Measurements from ENCODE around the gene ASTL. TPM values are rescaled to one million over a fixed set of nuclear protein-coding genes. Genes with fewer than 3 reads are reported as not detected.

The ASTL gene
- total RNA-seq, 1 experiment from 2014 or later = 0.34 TPM

- no TSS peak for BruUV-seq (replicated peaks)
- Histone ChIP-seq H3K27me3 (ENCODE audit: insufficient read depth, low read length) (no peaks in the 10 kb centered on the region), H3K9ac (ENCODE audit: low read length) (no peak overlapping the region), H3K27ac (ENCODE audit: low read depth, low read length) (no peak overlapping the region), H4K20me1 (ENCODE audit: insufficient read depth) (no peaks in the 10 kb centered on the region), H3K9me2 (ENCODE audit: insufficient read depth) (no peaks in the 10 kb centered on the region), H3K36me3 (ENCODE audit: control insufficient read depth in 1 of 2, insufficient read depth in 2 of 2, low read length in 2 of 2) (no peaks in the 10 kb centered on the region), H3K4me2 (ENCODE audit: low read length) (no peak overlapping the region), H3K4me3 (replicated peaks in 1 of 2; ENCODE audit: low read depth in 1 of 2, low read length in 2 of 2) (no peak overlapping the region), H3K9me3 (ENCODE audit: control insufficient read depth in 1 of 2, insufficient read depth in 1 of 2, low read depth in 1 of 2, low read length in 2 of 2) (no peaks in the 10 kb centered on the region), H3K79me2 (ENCODE audit: insufficient read depth, low read length) (no peaks in the 10 kb centered on the region), H3K4me1 (ENCODE audit: control insufficient read depth in 1 of 2, insufficient read depth in 2 of 2, low read length in 2 of 2) (peaks cover 0 to 12% of the 10 kb centered on the region in 2 experiments; a peak in 2 of 4 replicates), H2AFZ (ENCODE audit: low read depth, low read length, poor library complexity, severe bottlenecking) (no peak overlapping the region)
- CTCF ChIA-PET = no interaction called here
- RAD21 ChIA-PET (ENCODE audit: low non-redundant PET in 1 of 2, low total read pairs in 2 of 2, uncharacterized antibody in 2 of 2, unreplicated experiment in 2 of 2) = no interaction called here
- ATAC-seq = no peak
- TF ChIP-seq SP1 (IDR thresholded peaks at IDR 0.05; ENCODE audit: low read depth) (no peak), POLR2A (IDR thresholded peaks at IDR 0.05; ENCODE audit: borderline replicate concordance, extremely low read depth, insufficient read depth, insufficient read length) (no peak), SIN3A (IDR thresholded peaks at IDR 0.05; ENCODE audit: low read depth) (no peak), EZH2phosphoT487 (IDR thresholded peaks at IDR 0.05; ENCODE audit: borderline replicate concordance) (no peak), ZFX (IDR thresholded peaks at IDR 0.05) (no peak), POLR2AphosphoS5 (IDR thresholded peaks at IDR 0.05; ENCODE audit: low read depth, low read length) (no peak), TCF7L2 (IDR thresholded peaks at IDR 0.05; ENCODE audit: borderline replicate concordance, extremely low read depth, insufficient read depth, insufficient read length) (no peak), RAD21 (IDR thresholded peaks at IDR 0.05; ENCODE audit: low read depth) (no peak), MAX (IDR thresholded peaks at IDR 0.05) (no peak), FOSL1 (IDR thresholded peaks at IDR 0.05; ENCODE audit: low read depth) (no peak), ZNF274 (IDR thresholded peaks at IDR 0.05; ENCODE audit: low read depth, low read length) (no peak), CBX3 (IDR thresholded peaks at IDR 0.05; ENCODE audit: low read depth) (no peak), JUND (IDR thresholded peaks at IDR 0.05) (no peak)
- TF ChIP-seq, protein P1, sequence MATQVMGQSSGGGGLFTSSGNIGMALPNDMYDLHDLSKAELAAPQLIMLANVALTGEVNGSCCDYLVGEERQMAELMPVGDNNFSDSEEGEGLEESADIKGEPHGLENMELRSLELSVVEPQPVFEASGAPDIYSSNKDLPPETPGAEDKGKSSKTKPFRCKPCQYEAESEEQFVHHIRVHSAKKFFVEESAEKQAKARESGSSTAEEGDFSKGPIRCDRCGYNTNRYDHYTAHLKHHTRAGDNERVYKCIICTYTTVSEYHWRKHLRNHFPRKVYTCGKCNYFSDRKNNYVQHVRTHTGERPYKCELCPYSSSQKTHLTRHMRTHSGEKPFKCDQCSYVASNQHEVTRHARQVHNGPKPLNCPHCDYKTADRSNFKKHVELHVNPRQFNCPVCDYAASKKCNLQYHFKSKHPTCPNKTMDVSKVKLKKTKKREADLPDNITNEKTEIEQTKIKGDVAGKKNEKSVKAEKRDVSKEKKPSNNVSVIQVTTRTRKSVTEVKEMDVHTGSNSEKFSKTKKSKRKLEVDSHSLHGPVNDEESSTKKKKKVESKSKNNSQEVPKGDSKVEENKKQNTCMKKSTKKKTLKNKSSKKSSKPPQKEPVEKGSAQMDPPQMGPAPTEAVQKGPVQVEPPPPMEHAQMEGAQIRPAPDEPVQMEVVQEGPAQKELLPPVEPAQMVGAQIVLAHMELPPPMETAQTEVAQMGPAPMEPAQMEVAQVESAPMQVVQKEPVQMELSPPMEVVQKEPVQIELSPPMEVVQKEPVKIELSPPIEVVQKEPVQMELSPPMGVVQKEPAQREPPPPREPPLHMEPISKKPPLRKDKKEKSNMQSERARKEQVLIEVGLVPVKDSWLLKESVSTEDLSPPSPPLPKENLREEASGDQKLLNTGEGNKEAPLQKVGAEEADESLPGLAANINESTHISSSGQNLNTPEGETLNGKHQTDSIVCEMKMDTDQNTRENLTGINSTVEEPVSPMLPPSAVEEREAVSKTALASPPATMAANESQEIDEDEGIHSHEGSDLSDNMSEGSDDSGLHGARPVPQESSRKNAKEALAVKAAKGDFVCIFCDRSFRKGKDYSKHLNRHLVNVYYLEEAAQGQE (IDR thresholded peaks at IDR 0.05; ENCODE audit: low read depth) = no peak
- TF ChIP-seq, protein P2, sequence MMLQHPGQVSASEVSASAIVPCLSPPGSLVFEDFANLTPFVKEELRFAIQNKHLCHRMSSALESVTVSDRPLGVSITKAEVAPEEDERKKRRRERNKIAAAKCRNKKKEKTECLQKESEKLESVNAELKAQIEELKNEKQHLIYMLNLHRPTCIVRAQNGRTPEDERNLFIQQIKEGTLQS (IDR thresholded peaks at IDR 0.05) = no peak
- TF ChIP-seq, protein P3, sequence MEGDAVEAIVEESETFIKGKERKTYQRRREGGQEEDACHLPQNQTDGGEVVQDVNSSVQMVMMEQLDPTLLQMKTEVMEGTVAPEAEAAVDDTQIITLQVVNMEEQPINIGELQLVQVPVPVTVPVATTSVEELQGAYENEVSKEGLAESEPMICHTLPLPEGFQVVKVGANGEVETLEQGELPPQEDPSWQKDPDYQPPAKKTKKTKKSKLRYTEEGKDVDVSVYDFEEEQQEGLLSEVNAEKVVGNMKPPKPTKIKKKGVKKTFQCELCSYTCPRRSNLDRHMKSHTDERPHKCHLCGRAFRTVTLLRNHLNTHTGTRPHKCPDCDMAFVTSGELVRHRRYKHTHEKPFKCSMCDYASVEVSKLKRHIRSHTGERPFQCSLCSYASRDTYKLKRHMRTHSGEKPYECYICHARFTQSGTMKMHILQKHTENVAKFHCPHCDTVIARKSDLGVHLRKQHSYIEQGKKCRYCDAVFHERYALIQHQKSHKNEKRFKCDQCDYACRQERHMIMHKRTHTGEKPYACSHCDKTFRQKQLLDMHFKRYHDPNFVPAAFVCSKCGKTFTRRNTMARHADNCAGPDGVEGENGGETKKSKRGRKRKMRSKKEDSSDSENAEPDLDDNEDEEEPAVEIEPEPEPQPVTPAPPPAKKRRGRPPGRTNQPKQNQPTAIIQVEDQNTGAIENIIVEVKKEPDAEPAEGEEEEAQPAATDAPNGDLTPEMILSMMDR (IDR thresholded peaks at IDR 0.05 in 2 of 3, conservative IDR thresholded peaks at IDR 0.05 in 1 of 3; ENCODE audit: borderline replicate concordance in 1 of 3, insufficient read depth in 1 of 3, low read depth in 2 of 3, low read length in 2 of 3) = no peak
- intact Hi-C loops (cut with micrococcal nuclease) = no loop called here
- DNase-seq (ENCODE audit: low read depth, low spot score) = no peak
- POLR2A ChIA-PET = no interaction called here
These were observed 44.8 kb downstream of the ASTL start for GRCh38 chr2:96093528-96093927.
